Ovary (tissue), 3 donors: ENCODE measurements around the gene SUMO1.
A peak's percentile ranks its signal among the peaks of the same experiment; 100 is the strongest.

Experiments used
- CTCF ChIP-seq, 3 donors: fragments of 450-650 bp in 2 of 3; fragments of 200-600 bp in 1 of 3; IDR thresholded peaks; one replicate each; pipeline versions ENCODE4 v1.5.1 to v1.8.0; 2016 to 2022; ENCODE audit warnings: antibody characterized with exemption in 3 of 3, mild to moderate bottlenecking in 1 of 3
- EP300 ChIP-seq: sonication (generic); formaldehyde crosslinking; IDR thresholded peaks from one replicate; pipeline ENCODE4 v1.6.1; 2017; ENCODE audit warnings: antibody characterized with exemption
- POLR2A ChIP-seq: fragments of 450-650 bp; IDR thresholded peaks from one replicate; pipeline ENCODE4 v1.6.1; 2017; ENCODE audit warnings: antibody characterized with exemption, mild to moderate bottlenecking, moderate library complexity
- donor health status: DM: no; HTN: no; CAD: no.

- peak; percentile 70 for TF ChIP-seq POLR2A
- no peak for TF ChIP-seq CTCF (IDR thresholded peaks at IDR 0.05)
- TF ChIP-seq EP300, result no peak
These were observed at the start of gene SUMO1 for GRCh38 chr2:202238234-202239197.
